T-helper 2 cell (primary cell): ENCODE measurements around the gene DNALI1.
"Not testable (repeated sequence)": the region's sequence is repeated elsewhere in the genome, so short reads cannot be mapped to it uniquely, and the experiment has no call there.

Experiments used
- DNase-seq, 5 experiments: peaks; one replicate each; pipeline versions ENCODE4 v3.0.0 to v3.0.0-alpha.2; 2012 to 2022

Gene DNALI1

DNA sequence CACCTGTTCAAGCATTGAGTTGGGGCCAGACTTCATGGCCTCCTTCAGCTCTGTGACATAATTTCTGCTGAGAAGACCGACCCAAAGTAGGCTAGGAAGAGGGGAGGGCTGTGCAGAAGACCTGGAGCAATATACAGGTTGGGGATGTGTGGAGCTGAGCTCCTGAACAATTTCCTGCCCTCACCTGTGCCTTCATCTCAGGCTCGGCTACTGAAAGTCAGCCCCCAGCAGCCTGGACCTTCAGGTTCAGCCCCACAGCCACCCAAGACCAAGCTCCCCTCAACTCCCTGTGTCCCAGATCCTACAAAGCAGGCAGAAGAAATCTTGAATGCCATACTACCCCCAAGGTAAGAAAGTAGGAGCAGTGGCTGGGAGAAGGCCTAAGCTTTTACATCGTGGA, 662 bp downstream of the DNALI1 start:
- DNase-seq = no peak

DNA sequence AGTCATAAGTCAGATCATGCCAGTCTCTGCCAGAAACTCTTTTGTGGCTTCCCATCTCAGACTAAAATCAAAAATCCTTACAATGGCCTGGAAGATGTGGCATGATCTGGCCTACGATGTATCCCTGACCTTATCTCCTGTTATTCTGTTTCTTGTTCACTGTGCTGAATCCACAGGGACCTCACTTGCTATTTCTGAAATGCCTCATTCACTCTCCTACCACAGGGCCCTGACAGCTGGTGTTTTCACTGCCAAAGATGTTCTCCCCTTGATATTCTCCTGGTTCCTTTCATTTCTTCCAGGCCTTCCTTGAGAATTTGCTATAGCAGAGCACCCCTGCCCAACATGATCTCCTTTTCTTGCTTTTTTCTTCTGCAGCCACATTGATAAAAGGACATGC, 1.7 kb downstream of the DNALI1 start:
- DNase-seq = no peak

DNA sequence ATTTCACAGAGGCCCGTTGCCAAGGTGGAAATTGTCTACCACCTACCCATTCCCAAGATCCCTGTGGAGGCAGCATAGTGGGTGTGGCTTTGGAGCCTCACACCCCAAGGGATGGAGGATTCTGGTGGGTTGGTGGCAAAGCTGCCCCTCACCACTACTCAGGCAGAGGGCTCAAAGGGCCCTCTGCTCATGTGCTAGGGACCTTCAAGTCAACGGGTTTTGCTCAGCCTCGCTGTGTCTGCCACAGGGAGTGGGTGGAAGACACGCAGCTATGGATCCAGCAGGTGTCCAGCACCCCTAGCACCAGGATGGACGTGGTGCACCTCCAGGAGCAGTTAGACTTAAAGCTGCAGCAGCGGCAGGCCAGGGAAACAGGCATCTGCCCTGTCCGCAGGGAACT, 2.3 kb downstream of the DNALI1 start:
- no peak for DNase-seq

DNA sequence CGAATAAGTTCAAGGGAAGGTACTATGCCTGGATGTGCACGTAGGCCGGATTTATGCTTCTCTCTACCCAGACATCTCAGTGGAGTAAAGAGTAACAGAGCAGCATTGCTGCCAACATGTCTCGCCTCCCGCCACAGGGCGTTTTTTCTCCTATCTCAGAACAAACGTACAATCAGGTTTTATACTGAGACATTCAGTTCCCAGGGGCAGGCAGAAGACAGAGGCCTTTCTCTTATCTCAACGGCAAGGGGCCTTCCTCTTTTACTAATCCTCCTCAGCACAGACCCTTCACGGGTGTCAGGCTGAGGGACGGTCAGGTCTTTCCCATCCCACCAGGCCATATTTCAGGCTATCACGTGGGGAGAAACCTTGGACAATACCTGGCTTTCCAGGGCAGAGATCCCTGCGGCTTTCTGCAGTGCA, 3.2 kb downstream of the DNALI1 start:
- not testable (repeated sequence) for DNase-seq

DNA sequence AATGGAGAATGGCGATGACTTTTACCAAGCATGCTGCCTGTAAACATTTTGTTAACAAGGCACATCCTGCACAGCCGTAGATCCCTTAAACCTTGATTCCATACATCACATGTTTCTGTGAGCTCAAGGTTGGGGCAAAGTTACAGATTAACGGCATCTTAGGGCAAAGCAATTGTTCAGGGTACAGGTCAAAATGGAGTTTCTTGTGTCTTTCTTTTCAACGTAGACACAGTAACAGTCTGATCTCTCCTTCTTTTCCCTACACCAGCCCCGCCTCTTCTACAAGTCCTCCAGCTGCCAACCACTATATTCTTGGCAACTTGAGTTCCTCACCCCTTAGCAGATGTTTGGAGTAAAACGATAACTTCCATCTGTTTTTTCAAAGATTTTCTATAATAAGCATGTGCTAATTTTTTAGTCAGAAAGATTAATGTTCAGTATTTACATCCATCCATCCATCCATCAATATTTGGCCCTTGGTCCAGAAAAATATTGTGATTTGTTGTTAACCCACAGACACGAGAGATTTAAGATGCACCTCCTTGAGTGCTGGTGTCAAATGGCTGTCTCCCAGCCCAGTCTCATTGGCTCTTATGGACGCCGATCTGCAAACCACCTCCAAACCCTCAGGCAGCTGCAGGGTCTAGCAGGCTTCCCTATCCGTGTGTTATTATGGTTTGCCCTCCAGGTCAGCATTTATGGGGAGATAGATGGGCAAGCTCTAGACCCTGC, 3.8 kb downstream of the DNALI1 start:
- no peak for DNase-seq

DNA sequence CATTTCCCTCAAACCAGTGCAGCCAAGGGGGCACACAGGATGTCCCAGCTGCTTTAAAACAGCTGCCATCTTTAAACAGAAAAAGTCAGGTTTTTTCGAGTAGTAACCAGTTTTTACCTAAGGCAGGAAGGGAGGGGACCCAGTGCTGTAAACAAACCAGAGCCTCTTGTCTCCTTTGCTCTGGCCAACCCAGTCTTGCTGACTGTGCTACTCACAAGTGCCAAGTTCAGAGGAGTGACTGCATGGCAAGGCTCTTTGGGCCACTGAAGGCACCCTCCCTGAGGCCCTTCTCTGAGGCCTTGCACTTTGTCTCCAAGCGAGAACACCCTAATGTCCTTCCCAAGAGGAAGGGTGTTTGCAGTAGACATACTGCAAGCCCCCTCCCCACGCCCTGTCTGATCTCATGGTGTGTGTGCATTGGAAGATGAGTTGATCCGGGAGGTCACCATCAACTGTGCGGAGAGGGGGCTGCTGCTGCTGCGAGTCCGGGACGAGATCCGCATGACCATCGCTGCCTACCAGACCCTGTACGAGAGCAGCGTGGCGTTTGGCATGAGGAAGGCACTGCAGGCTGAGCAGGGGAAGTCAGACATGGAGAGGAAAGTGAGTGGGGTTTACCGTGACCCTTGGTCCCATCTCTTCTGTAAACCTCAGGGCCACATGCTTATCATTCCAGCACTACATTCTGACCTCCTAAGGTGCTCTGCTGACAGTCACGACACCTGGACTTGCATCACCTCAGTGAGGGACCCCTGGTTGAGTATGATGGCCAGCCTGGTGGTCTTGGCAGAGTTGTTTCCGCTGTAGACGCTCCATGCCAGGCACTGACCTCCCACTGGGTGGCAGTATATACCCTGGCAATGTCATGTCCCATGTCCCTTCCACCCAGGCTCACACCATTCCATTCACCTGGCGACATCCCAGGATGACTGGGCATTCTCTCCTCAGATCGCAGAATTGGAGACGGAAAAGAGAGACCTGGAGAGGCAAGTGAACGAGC, 4.7 kb downstream of the DNALI1 start:
- DNase-seq = peak in 3 of 5 experiments; percentile 11 to 45 (median 17)

DNA sequence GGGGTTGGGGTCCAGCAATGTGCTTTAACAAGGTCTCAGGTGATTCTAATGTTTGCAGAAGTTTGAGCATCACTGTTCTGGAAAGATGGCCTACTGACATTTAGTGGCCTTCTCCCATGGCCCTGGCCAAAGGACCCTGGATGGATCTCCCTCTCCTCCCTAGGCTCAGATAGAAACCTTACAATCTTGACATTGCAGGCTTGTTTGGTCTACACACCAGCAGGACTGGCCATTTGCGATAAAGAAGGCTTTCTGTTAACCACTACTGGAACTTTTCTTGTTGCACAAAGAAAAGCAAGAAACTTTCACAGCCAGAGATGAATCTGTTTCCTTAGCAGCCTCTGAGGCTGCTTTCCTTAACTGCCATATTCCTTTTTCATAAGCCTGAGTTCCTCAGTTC, 6.2 kb downstream of the DNALI1 start:
- DNase-seq = no peak

DNA sequence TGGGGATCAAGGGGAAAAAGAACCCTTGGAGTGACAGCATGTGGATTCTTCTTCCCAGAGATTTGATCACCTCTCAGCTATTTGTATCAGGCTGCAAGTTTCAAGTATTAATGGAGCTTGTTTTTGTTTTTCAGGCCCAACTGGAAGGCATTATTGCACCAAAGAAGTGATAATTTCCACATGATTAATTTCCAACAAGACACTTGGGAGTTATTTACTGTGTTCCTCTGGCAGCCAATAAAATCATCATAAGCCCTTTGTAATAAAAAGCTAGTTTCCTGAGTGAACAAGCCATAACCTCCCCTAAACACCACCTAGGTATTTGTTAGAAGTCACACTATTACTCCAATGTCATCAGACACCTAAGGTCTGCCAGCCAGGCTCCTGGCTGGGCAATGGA, 8.2 kb downstream of the DNALI1 start:
- no peak for DNase-seq

DNA sequence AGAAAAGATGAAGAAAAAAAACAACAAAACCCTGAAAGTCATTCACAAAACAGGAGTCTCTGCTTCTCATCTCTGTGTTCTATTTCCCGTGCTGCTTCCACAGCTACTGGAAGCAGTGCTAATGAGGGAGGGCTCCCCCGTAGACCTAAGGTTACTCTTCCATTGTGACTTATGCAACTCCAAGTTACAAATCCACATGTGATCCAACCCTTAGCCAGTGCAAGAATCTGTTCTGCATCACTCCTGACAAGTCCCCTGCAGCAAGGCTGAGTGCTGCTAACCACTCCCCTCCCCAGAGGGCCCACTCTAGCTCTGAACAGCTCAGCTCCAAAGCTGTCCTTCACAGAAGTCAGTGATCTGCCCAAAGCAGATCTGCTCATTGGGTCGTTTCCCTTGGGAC, 10.3 kb downstream of the DNALI1 start:
- no peak for DNase-seq

DNA sequence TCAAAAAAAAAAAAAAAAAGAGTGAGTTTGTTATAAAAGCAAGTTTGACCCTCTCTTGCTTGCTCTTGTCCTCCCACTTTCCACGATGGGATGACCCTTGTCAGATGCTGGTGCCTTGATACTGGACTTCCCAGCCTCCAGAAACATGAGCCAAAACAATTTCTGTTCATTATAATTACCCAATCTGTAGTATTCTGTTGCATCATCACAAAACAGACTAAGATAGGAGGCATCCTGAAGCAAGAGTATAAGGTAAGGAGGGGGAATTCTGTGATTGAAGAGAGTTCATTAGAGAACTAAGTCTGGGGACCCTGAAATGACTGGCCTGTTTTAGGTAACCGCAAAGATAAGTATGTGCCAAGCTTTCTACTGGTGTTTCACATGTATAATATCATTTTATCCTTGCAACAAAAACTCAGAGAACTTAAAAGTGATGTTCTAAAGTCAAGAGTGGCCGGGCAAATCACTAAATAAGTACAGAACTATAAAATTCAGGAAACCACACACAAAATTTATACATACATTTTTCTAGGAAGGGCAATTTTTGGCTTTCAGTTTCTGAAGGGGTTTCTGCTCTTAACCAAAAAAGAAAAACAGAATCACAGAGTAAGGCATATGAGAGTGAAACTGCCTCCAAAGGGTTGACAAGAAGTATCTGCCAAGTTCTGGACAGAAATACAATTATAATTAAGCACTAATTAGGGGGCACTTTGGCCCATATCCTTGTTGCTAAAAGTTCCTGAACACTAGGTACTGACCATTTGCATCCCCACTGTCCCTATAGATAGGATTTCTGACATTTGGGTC, 14.0 kb downstream of the DNALI1 start:
- DNase-seq = peak in 1 of 5 experiments; percentile 64

DNA sequence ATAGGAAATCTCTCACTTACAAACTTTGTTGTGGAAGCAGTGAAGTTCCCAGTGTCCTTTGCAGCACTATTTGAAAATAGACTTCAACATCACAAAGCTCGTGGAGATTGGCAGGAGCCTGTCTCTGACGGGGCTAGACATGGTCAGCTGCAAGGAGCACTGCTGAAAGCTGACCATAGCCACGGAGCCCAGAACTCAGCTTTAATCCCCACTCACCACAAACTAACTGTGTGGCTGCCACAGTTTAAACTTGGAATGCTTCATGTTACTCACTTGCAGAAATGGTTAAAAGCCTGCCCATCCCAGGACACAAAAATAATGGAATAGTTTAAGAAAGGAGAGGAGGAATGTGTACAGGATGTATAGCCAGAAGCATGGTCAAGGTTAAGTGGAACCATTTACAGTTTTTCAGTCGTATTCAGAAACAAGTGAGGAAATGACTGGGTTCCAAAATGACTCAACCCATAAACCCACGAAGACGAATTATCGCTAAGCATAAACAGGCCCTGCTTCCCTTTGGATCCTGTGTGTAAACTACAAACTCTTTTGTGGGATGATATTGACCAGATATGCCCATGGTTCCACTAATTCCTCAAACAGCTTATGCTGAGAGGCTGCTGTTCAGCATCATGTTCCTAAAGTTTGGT, 18.2 kb downstream of the DNALI1 start:
- DNase-seq = peak in 1 of 5 experiments; percentile 82

DNA sequence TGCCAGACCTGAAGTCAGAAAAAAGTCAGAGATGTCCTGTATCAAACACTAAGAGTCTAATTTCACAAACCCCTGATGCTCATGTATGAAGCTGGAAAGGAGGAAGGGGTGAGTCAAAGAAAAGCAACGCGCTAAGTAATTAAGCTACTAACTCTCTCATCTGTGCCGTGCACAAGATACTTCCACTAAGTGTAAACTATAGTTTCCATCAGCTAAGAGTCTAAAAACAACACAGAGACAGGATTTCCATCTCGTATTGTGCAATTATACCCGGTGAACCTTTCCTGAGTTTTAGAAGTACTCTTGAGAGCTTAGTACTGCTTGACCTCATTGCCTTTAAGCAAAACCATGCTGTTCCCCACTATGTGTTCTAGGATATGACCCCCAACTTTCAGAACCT, 19.0 kb downstream of the DNALI1 start:
- DNase-seq = no peak

DNA sequence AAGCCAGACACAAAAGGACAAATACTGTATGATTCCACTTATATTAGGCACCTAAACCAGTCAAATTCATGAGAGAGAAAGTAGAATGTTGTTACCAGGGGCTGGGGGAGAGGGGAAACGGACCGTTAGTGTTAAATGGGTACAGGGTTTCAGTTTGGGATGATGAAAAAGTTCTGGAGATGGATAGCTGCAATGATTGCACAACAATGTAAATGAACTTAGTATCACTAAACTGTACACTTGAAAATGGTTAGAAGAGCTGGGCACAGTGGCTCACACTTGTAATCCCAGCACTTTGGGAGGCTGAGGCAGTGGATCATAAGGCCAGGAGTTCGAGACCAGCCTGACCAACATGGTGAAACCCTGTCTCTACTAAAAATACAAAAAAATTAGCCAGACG, 27.8 kb downstream of the DNALI1 start:
- not testable (repeated sequence) for DNase-seq

DNA sequence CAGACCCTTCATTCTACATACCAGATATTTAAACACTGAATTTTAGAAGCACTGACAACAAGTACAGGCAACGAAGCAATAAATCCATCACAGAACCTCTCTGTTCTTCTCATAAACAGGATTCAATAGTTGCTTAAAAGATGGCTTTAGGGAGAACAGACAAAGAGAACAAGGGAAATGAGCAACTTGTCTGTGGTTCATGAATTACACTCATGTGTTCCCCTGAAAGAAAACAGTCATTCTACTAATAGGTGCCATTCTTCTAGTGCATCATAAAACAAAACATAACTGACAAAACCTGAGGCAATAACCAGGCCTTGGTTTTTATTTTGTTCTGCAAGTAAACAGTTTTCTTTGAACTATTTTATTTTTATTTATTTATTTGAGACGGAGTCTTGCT, 32.2 kb downstream of the DNALI1 start:
- DNase-seq = peak in 1 of 5 experiments; percentile 38

DNA sequence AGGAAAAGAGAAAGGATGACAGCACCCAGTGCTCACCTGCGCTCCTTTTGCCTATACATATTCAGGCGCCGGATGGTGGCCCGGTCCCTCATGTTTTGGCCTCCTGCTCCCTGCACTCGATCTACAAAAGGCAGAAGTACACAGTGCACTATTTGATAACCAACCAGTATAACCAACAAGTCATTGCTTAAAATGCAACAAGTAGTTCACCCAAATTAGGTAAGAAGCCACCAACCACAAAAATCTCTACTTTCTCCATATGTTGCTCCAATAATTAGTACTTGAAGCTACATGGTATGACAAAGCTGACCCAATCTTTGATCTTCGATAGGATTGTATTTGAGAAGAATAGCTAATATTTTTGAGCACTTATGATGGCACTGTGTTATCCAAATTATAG, 37.0 kb downstream of the DNALI1 start:
- no peak for DNase-seq

DNA sequence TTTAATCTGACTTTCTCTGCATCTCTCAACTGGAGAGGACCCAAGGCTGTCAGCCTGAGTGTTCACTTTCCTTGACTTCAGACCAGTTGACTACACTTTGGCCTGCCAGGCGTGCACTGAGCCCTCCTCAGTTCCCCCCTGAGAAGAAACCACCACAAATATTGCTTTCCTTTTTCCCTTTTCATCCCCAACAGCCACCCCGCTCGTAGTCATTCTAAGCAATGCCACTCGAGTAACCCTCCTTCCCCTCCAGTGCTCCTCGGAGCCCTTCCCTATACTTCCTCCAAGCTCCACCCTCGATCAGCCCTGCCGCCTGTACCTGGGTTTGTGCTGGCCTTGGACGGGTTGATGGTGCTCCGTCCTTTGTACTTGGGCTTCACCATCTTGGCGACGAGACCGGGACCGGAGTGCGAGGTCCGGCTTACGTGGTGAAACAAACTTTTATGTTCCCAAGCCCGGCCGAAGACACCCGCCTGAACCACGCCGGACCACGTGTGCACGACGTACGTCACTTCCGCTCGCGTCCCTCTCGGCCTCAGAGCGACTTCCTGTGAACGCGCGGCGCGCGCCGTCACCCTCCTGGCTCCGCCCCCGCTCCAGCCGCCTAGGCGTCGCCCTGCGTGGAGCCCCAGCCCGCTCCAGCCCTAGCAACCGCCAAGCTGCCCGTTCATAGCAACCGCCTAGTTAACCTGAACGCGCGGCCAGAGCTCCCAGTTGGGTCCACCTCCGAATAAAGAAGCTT, 38.9 kb downstream of the DNALI1 start, which contains the start of gene GNL2:
Gene GNL2, minus strand, starts transcription at position 498 of the 742 bp plus-strand sequence. Its CDS starts 115 bp downstream, at position 383.
- peak; percentile 88 to 97 (median 94) for DNase-seq

DNA sequence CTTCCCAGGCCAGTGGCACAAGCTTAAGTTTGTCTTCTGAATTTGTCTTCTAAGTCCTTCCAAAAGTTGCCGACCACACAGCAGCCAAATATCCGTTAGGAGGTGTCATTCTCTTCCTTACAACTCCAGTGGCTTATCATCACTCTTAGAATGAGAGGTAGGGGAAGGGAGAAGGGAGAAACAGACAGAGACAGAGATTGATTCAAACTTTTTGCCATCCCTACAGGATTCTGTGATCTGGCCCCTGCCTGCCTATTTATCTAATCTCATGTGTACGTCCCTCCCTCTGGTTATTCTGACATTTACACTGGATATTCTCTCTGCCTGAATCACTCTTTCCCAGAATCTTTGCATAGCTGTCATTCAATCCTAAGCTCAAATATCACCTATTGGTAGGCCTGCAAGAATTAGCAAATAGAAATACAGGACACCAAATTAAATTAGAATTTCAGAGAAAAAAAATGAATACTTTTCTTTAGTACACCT, 39.5 kb downstream of the DNALI1 start:
- no peak for DNase-seq

DNA sequence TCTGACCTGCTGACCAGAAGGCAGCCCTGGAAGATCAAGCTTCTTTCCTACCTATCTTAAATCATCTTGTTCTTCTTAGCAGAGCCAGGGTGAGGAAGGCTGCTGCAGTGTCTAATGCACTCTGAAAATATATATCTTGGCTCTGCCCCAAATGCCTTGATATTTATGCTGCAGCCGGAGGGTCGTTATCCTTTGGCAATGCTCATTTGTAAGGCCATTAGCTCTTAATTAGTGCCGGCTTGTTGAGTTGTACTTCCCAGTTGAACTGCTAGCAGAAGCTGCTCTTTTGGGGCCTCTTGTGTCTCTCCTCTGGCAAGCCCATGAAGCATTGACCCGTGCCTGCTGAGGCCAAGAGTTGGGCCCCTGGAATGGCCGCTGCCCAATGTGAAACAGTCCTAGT, 43.2 kb downstream of the DNALI1 start:
- no peak for DNase-seq

DNA sequence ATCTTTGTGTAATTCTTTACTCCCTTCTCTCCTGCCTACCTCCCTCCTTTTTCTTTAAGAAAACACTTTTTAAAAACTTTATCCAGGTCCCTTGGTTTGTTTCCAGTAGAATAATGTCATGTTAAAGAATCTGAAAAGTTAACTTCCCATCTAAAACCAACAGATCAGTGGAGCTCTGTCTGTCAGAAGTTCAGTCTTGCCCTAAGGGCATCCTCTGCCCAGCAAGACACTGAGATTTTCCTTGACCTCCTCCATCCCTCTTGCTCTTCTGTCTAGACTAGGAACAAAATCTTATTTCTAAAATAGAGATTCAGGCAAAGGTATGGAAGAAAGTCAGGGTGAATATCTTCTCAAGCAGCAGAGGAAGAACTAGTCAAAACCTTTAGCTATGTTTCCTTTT, 44.7 kb downstream of the DNALI1 start:
- no peak for DNase-seq

DNA sequence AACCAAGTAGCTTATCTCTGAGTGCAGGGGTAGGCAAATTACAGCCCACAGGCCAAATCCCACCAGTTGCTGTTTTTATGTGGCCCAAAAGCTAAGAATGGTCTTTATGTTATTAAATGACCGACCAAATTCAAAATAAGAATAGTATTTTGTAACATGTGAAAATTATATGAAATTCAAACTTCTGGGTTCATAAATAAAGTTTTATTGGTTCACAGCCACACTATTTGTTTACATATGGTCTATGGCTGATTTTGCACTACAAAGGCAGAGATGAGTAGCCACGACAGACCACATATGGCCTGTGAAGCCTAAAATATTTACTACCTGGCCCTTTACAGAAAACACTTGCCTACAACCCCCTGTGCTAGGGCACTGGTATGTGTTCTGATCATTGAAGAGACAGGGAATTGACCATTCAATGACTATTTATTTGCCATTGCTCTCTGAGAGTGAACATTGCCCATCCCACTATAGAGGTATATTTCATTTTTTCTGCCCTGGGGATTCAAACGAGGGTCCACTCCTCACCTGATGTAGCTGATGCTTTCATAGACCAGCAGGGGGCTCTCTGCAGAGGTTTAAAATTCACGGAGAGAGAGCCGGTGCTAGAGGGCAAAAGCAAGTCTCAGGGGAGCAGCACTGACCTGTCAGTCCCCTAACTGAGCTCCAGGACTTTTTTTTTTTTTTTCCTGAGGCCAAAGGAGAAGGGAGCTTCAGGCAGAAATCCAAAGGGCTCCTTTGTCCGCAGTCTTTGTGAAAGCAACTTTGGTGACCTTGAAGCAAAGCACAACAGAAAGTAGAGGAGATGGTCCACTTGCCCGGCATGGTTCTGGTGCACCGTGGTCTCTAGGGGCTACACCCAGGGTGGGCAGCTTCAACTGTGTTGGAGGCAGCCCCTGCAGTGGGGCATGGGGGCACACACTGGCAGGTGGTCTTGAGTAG, 46.3 kb downstream of the DNALI1 start:
- peak in 3 of 5 experiments; percentile 4 to 48 (median 21) for DNase-seq
